ENCODE measurements around the gene HBG2. TPM values are rescaled to one million over a fixed set of nuclear protein-coding genes. Genes with fewer than 3 reads are reported as not detected.
"Not testable (repeated sequence)": the region's sequence is repeated elsewhere in the genome, so short reads cannot be mapped to it uniquely, and the experiment has no call there.

Gene HBG2
- total RNA-seq, 1 experiment from 2014 or later: not detected

- Histone ChIP-seq H2AFZ (ENCODE audit: low read length) (no peak overlapping the region), H4K20me1 (ENCODE audit: insufficient read depth, low read depth, low read length) (no peaks in the 10 kb centered on the region), H3K27ac (ENCODE audit: low read length) (no peak overlapping the region), H3K27me3 (ENCODE audit: low read length) (no peaks in the 10 kb centered on the region), H3K4me1 (ENCODE audit: low read length) (no peaks in the 10 kb centered on the region), H3K4me2 (ENCODE audit: low read depth, low read length, poor library complexity, severe bottlenecking) (no peak overlapping the region), H3K4me3 (ENCODE audit: low read length) (no peak overlapping the region), H3K9ac (ENCODE audit: low read length) (no peak overlapping the region), H3K79me2 (ENCODE audit: low read length) (no peaks in the 10 kb centered on the region), H3K9me3 (ENCODE audit: low read length) (no peaks in the 10 kb centered on the region), H3K36me3 (ENCODE audit: insufficient read depth, low read length) (no peaks in the 10 kb centered on the region), H3K9me2 (replicated peaks; ENCODE audit: insufficient read depth, low read length) (no peaks in the 10 kb centered on the region)
- no peak for DNase-seq
These were observed 3.9 kb downstream of the HBG2 start for GRCh38 chr11:5250543-5251204.

- H3K27ac ChIP-seq (ENCODE audit: low read length); H3K4me1 ChIP-seq (ENCODE audit: low read length); H3K9me3 ChIP-seq (ENCODE audit: low read length); H3K4me2 ChIP-seq (ENCODE audit: low read depth, low read length, poor library complexity, severe bottlenecking); H3K4me3 ChIP-seq (ENCODE audit: low read length); H2AFZ ChIP-seq (ENCODE audit: low read length); H3K9ac ChIP-seq (ENCODE audit: low read length); H4K20me1 ChIP-seq (ENCODE audit: insufficient read depth, low read depth, low read length); DNase-seq; H3K27me3 ChIP-seq (ENCODE audit: low read length); H3K36me3 ChIP-seq (ENCODE audit: insufficient read depth, low read length); H3K79me2 ChIP-seq (ENCODE audit: low read length); H3K9me2 ChIP-seq (replicated peaks; ENCODE audit: insufficient read depth, low read length): not testable (repeated sequence)
These were observed 4.7 kb downstream of the HBG2 start, which contains the start of gene HBG1 for GRCh38 chr11:5249807-5250396. TSS of gene HBG1 (minus strand) at chr11:5249857. CDS start at chr11:5249804, 53 bp downstream.

- not testable (repeated sequence) for H3K9me2 ChIP-seq (replicated peaks; ENCODE audit: insufficient read depth, low read length); H3K79me2 ChIP-seq (ENCODE audit: low read length); H3K9me3 ChIP-seq (ENCODE audit: low read length); H3K4me2 ChIP-seq (ENCODE audit: low read depth, low read length, poor library complexity, severe bottlenecking); H3K27ac ChIP-seq (ENCODE audit: low read length); H4K20me1 ChIP-seq (ENCODE audit: insufficient read depth, low read depth, low read length); H3K36me3 ChIP-seq (ENCODE audit: insufficient read depth, low read length); H3K27me3 ChIP-seq (ENCODE audit: low read length); DNase-seq; H3K4me1 ChIP-seq (ENCODE audit: low read length); H3K4me3 ChIP-seq (ENCODE audit: low read length); H3K9ac ChIP-seq (ENCODE audit: low read length); H2AFZ ChIP-seq (ENCODE audit: low read length)
These were observed 6.1 kb downstream of the HBG2 start for GRCh38 chr11:5248498-5248897.

GRCh38 chr11:5247472-5248192 is 6.9 kb downstream of the HBG2 start:
- H3K79me2 ChIP-seq (ENCODE audit: low read length): no peaks in the 10 kb centered on the region
- H3K9ac ChIP-seq (ENCODE audit: low read length): no peak overlapping the region
- no peak overlapping the region for H3K4me3 ChIP-seq (ENCODE audit: low read length)
- no peaks in the 10 kb centered on the region for H4K20me1 ChIP-seq (ENCODE audit: insufficient read depth, low read depth, low read length)
- no peaks in the 10 kb centered on the region for H3K9me2 ChIP-seq (replicated peaks; ENCODE audit: insufficient read depth, low read length)
- H2AFZ ChIP-seq (ENCODE audit: low read length): no peak overlapping the region
- no peaks in the 10 kb centered on the region for H3K9me3 ChIP-seq (ENCODE audit: low read length)
- H3K27me3 ChIP-seq (ENCODE audit: low read length): no peaks in the 10 kb centered on the region
- no peaks in the 10 kb centered on the region for H3K36me3 ChIP-seq (ENCODE audit: insufficient read depth, low read length)
- no peak overlapping the region for H3K27ac ChIP-seq (ENCODE audit: low read length)
- no peak overlapping the region for H3K4me2 ChIP-seq (ENCODE audit: low read depth, low read length, poor library complexity, severe bottlenecking)
- no peak for DNase-seq
- H3K4me1 ChIP-seq (ENCODE audit: low read length): no peaks in the 10 kb centered on the region

GRCh38 chr11:5246772-5247471 is 7.7 kb downstream of the HBG2 start:
- Histone ChIP-seq H3K9ac (ENCODE audit: low read length) (no peak overlapping the region), H2AFZ (ENCODE audit: low read length) (no peak overlapping the region), H3K27ac (ENCODE audit: low read length) (no peak overlapping the region), H3K27me3 (ENCODE audit: low read length) (no peaks in the 10 kb centered on the region), H4K20me1 (ENCODE audit: insufficient read depth, low read depth, low read length) (no peaks in the 10 kb centered on the region), H3K4me3 (ENCODE audit: low read length) (no peak overlapping the region), H3K4me2 (ENCODE audit: low read depth, low read length, poor library complexity, severe bottlenecking) (no peak overlapping the region), H3K36me3 (ENCODE audit: insufficient read depth, low read length) (no peaks in the 10 kb centered on the region), H3K9me2 (replicated peaks; ENCODE audit: insufficient read depth, low read length) (no peaks in the 10 kb centered on the region), H3K4me1 (ENCODE audit: low read length) (no peaks in the 10 kb centered on the region), H3K9me3 (ENCODE audit: low read length) (no peaks in the 10 kb centered on the region), H3K79me2 (ENCODE audit: low read length) (no peaks in the 10 kb centered on the region)
- DNase-seq: no peak

- no peaks in the 10 kb centered on the region for H3K36me3 ChIP-seq (ENCODE audit: insufficient read depth, low read length)
- no peak overlapping the region for H2AFZ ChIP-seq (ENCODE audit: low read length)
- no peaks in the 10 kb centered on the region for H3K27me3 ChIP-seq (ENCODE audit: low read length)
- H3K9me2 ChIP-seq (replicated peaks; ENCODE audit: insufficient read depth, low read length): no peaks in the 10 kb centered on the region
- no peak for DNase-seq
- H3K4me1 ChIP-seq (ENCODE audit: low read length): no peaks in the 10 kb centered on the region
- no peaks in the 10 kb centered on the region for H3K9me3 ChIP-seq (ENCODE audit: low read length)
- no peaks in the 10 kb centered on the region for H4K20me1 ChIP-seq (ENCODE audit: insufficient read depth, low read depth, low read length)
- no peak overlapping the region for H3K4me2 ChIP-seq (ENCODE audit: low read depth, low read length, poor library complexity, severe bottlenecking)
- no peaks in the 10 kb centered on the region for H3K79me2 ChIP-seq (ENCODE audit: low read length)
- H3K27ac ChIP-seq (ENCODE audit: low read length): no peak overlapping the region
- no peak overlapping the region for H3K4me3 ChIP-seq (ENCODE audit: low read length)
- H3K9ac ChIP-seq (ENCODE audit: low read length): no peak overlapping the region
These were observed 9.4 kb downstream of the HBG2 start for GRCh38 chr11:5245155-5245554.

- H3K36me3 ChIP-seq (ENCODE audit: insufficient read depth, low read length): no peaks in the 10 kb centered on the region
- no peak overlapping the region for H3K9ac ChIP-seq (ENCODE audit: low read length)
- H3K4me3 ChIP-seq (ENCODE audit: low read length): no peak overlapping the region
- no peaks in the 10 kb centered on the region for H3K79me2 ChIP-seq (ENCODE audit: low read length)
- no peak overlapping the region for H2AFZ ChIP-seq (ENCODE audit: low read length)
- H3K27me3 ChIP-seq (ENCODE audit: low read length): no peaks in the 10 kb centered on the region
- no peaks in the 10 kb centered on the region for H3K9me3 ChIP-seq (ENCODE audit: low read length)
- H4K20me1 ChIP-seq (ENCODE audit: insufficient read depth, low read depth, low read length): no peaks in the 10 kb centered on the region
- DNase-seq: no peak
- no peak overlapping the region for H3K27ac ChIP-seq (ENCODE audit: low read length)
- no peak overlapping the region for H3K4me2 ChIP-seq (ENCODE audit: low read depth, low read length, poor library complexity, severe bottlenecking)
- no peaks in the 10 kb centered on the region for H3K9me2 ChIP-seq (replicated peaks; ENCODE audit: insufficient read depth, low read length)
- H3K4me1 ChIP-seq (ENCODE audit: low read length): no peaks in the 10 kb centered on the region
These were observed 10.8 kb downstream of the HBG2 start for GRCh38 chr11:5243816-5244180.

Data from Karpas-422 (cell line).